GM21786 (cell line): ENCODE data around the gene SUSD1.
"Not testable (repeated sequence)": the region's sequence is repeated elsewhere in the genome, so short reads cannot be mapped to it uniquely, and the experiment has no call there.

Experiments
- ATAC-seq: cut with Tn5 transposase; IDR thresholded peaks from one replicate; pipeline ENCODE4 v1.9.1; 2021; ENCODE audit not compliant: unreplicated experiment

Gene SUSD1

GRCh38 chr9:112174965-112175795 lies at the start of gene SUSD1:
Gene SUSD1 (minus strand): TSS chr9:112175297. CDS start chr9:112175235, 62 bp downstream.
- peak; percentile 36 for ATAC-seq

DNA sequence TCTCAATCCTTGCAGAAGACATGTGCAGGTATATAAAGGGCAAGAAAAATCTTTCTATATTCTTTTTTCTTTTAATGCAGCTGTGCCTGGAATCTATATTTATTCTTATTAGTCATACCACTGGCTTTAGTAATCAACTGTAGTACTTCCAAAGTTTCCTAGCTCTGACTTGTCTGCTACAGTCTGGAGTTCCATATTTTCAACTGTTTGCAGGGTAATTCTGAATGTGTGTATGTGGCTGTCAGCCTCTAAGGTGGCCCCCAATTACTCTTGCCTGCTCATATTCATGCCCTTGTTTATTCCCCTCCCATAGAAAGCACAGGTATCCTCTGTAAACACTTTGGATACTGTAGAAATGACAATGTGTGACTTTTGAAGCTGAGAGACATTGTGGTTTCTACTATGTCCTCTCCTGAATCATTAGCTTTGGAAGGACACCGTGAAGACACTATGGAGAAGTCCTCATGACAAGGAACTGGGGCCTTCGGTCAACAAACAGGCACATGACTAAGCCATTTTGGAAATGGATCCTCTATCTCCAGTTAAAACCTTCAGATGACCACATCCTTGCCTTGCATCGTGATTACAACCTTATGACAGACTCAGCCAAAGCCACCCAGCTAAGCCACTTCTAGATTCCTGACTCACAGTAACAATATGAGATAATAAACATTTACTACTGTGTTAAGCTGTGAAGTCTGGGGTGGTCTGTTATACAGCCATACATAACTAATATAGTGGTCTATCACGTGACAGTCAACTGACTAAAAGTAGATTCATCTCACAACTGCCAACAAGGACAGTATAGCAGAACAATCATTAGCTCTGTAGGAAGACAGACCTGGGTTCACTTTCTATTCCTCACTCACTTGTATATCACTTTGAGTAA lies 49.5 kb upstream of the SUSD1 start:
- ATAC-seq: peak; percentile 75

DNA sequence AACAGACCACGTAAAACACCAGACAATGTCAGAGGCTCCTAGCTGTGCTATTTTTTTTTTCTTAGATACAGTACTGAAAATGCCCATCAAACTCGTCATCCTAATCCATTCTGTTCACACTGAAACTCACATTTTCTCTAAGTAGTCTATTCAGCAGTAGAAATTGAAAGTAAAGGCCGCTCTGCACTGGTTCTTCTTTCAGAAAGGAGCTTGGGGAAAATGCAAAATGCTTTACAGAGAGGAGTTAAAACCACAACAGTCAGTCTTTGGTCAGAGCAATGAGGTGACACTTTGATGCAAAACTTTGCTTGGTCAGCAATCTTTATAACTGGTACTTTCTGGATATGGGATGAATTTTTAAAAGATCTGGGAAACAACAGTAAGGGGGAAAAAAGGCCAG lies 43.8 kb upstream of the SUSD1 start:
- ATAC-seq: peak; percentile 94

GRCh38 chr9:112212926-112213325 lies 37.8 kb upstream of the SUSD1 start:
- no peak for ATAC-seq

DNA sequence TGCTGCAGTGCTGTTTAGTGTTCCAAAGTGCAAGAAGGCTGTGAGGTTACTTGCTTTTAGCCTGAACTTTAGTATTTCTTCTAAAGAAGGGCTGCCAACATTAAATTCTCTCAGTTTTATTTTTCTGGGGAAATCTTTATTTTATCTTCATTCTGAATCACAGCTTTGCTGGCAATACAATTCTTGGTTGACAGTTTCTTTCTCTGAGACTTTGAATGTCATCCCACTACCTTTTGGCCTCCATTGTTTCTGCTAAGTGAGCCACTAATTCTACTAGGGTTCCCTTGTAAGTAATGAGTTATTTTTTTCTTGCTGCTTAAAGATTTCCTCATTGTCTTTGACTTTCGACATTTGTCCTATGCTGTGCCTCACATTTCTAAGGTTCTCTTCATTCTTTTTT lies 32.4 kb upstream of the SUSD1 start:
- ATAC-seq: no peak

DNA sequence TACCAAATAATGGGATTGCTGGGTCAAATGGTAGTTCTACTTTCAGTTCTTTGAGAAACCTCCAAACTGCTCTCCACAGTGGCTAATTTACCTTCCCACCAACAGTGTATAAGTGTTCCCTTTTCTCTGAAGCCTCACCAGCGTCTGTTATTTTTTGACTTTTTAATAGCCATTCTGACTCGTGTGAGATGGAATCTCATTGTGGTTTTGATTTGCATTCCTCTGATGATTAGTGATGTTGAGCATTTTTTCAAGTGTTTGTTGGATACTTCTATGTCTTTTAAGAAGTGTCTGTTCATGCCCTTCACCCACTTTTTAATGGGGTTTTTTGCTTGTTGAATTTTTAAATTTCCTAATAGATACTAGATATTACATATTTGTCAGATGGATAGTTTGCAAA lies 28.4 kb upstream of the SUSD1 start:
- ATAC-seq: no peak

GRCh38 chr9:112200711-112201110 lies 25.6 kb upstream of the SUSD1 start:
- no peak for ATAC-seq

DNA sequence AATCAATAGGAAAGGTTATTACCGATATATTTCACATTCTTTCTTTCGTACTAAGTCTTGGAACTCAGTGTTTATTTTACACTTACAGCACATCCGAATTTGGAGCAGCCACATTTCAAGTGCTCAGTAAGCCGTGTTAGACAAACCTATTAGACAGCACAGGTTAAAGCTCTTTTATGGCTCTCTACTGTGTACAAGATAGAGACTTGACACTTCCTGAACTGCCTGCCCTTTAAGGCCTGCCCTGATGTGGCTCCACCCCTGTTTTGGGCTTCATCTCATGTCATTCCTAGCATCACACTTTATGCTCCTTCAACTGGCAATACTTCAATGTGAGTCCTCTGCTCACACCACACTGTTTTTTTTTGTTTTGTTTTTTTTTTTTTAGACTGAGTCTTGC lies 23.5 kb upstream of the SUSD1 start:
- no peak for ATAC-seq

GRCh38 chr9:112194969-112195431 lies 19.9 kb upstream of the SUSD1 start:
- ATAC-seq: no peak

- no peak for ATAC-seq
Observed at GRCh38 chr9:112193572-112194288, 18.6 kb upstream of the SUSD1 start.

- not testable (repeated sequence) for ATAC-seq
Observed at GRCh38 chr9:112190320-112190719, 15.2 kb upstream of the SUSD1 start.

- ATAC-seq: no peak
Observed at GRCh38 chr9:112188884-112189283, 13.8 kb upstream of the SUSD1 start.

GRCh38 chr9:112187404-112187803 lies 12.3 kb upstream of the SUSD1 start:
- ATAC-seq: no peak

GRCh38 chr9:112186695-112187094 lies 11.6 kb upstream of the SUSD1 start:
- ATAC-seq: no peak

DNA sequence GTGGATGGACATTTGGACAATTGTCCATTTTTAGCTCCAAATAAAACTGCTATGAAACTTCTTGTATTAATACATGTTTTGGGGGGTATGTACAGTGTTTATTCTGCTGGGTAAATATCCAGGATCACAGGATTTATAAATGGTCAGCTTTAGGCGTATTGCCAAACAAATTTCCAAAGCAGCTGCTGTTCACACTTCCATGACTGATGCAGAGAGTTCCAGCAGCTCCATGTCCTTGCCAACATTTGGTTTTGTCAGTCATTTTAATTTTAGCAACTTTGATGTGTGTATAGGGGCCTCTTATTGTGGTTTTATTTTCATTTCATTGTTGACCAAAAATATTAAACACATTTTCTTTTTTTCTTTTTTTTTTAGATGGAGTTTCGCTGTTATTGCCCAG lies 9.8 kb upstream of the SUSD1 start:
- ATAC-seq: no peak

- ATAC-seq: no peak
Observed at GRCh38 chr9:112184221-112184620, 9.1 kb upstream of the SUSD1 start.

DNA sequence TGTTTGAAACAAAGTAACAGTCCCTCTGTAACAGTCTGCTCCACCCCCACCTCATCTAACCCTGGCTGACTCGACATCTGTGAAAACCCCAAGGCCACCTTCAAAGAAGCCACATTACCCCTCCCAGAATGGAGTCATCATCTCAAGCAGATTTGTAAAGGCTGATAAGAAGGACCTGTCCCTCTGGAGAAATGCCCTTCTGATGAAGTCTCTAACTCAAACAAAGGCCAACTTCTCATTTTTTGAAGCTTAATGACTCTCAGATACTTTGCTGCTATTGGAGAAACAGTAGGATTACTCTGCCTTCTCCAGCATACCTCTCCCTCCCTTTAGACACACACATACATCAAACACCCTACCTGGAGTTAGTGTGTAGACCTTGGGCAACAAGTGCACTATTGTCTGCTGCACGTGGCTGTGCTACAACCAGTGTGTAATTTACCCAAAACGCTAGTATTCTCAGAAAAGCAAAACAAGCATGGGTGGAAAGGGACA lies 5.3 kb upstream of the SUSD1 start:
- no peak for ATAC-seq

GRCh38 chr9:112179816-112180215 lies 4.7 kb upstream of the SUSD1 start:
- ATAC-seq: no peak

GRCh38 chr9:112176524-112176923 lies 1.4 kb upstream of the SUSD1 start:
- ATAC-seq: no peak

- no peak for ATAC-seq
Observed at GRCh38 chr9:112175796-112176315, 759 bp upstream of the SUSD1 start.
